PC-3 (cell line): ENCODE data around the gene KRT3. TPM values are rescaled to one million over a fixed set of nuclear protein-coding genes. Genes with fewer than 3 reads are reported as not detected.

Experiments used
- ATAC-seq: fragments of 200-7000 bp; cut with Tn5 transposase; 2 replicates; pipeline ENCODE4 v1.9.1; 2020; ENCODE audit warnings: mild to moderate bottlenecking, moderate library complexity
- BruUV-seq: library from RNA; stranded (reverse); fragments of 400-500 nt; replicated peaks from 2 replicates; lab custom pipeline; 2021; lab: Mats Ljungman, UMichigan
- CTCF ChIA-PET: fragments of 300-600 bp; sonication (Branson Sonifier 250); formaldehyde crosslinking; loops from one replicate; lab custom pipeline; 2022; ENCODE audit warnings: antibody characterized with exemption; lab: Charles Lee
- POLR2A ChIA-PET: fragments of 300-600 bp; sonication (Branson Sonifier 250); formaldehyde crosslinking; loops from one replicate; lab custom pipeline; 2022; ENCODE audit warnings: antibody characterized with exemption; ENCODE audit not compliant: unreplicated experiment; lab: Charles Lee
- DNase-seq: peaks from one replicate; pipeline ENCODE4 v3.0.0-alpha.2; 2015
- H2AFZ ChIP-seq: fragments of 300-600 bp; sonication (generic); 2 replicates; pipeline ENCODE4 v1.6.0; 2016; ENCODE audit warnings: antibody characterized with exemption, low read length
- H3F3A ChIP-seq: fragments of 300-600 bp; sonication (generic); one replicate; pipeline ENCODE4 v1.6.0; 2017; ENCODE audit warnings: antibody characterized with exemption, low read length, control low read depth, mild to moderate bottlenecking; ENCODE audit not compliant: unreplicated experiment
- H3K27ac ChIP-seq: fragments of 300-600 bp; sonication (generic); 2 replicates; pipeline ENCODE4 v1.5.1; 2016; ENCODE audit warnings: mild to moderate bottlenecking, low read length
- H3K27me3 ChIP-seq: fragments of 300-600 bp; sonication (generic); 2 replicates; pipeline ENCODE4 v1.6.1; 2016; ENCODE audit warnings: low read length, mixed read lengths
- H3K36me3 ChIP-seq: fragments of 300-600 bp; sonication (generic); 2 replicates; pipeline ENCODE4 v1.6.1; 2016; ENCODE audit warnings: low read depth, mixed run types, low read length, mixed read lengths
- H3K4me1 ChIP-seq: fragments of 300-600 bp; sonication (generic); 2 replicates; pipeline ENCODE4 v1.5.1; 2016; ENCODE audit warnings: low read length; ENCODE audit not compliant: insufficient read depth
- H3K4me2 ChIP-seq: fragments of 300-600 bp; sonication (generic); 2 replicates; pipeline ENCODE4 v1.6.0; 2016; ENCODE audit warnings: low read length
- H3K4me3 ChIP-seq: fragments of 300-600 bp; sonication (generic); 2 replicates; pipeline ENCODE4 v1.5.1; 2016; ENCODE audit warnings: mild to moderate bottlenecking, low read length, mixed read lengths
- H3K79me2 ChIP-seq: fragments of 300-600 bp; sonication (generic); 2 replicates; pipeline ENCODE4 v1.6.1; 2017; ENCODE audit warnings: low read length, mixed read lengths
- H3K9ac ChIP-seq: fragments of 300-600 bp; sonication (generic); 2 replicates; pipeline ENCODE4 v1.6.0; 2016; ENCODE audit warnings: mild to moderate bottlenecking, low read length
- H3K9me2 ChIP-seq: fragments of 300-600 bp; sonication (generic); replicated peaks from 2 replicates; pipeline ENCODE4 v1.6.1; 2016; ENCODE audit warnings: mixed run types, low read length, mixed read lengths
- H3K9me3 ChIP-seq: fragments of 300-600 bp; sonication (generic); 2 replicates; pipeline ENCODE4 v1.6.1; 2016; ENCODE audit warnings: low read length, mixed read lengths
- H4K20me1 ChIP-seq: fragments of 300-600 bp; sonication (generic); 2 replicates; pipeline ENCODE4 v1.6.1; 2016; ENCODE audit warnings: low read length, mixed read lengths
- EZH2 ChIP-seq: fragments of 300-600 bp; sonication (generic); IDR thresholded peaks from one replicate; pipeline ENCODE4 v1.6.1; 2017; ENCODE audit warnings: antibody characterized with exemption, mild to moderate bottlenecking, low read length; ENCODE audit not compliant: unreplicated experiment
- EZH2phosphoT487 ChIP-seq: fragments of 300-600 bp; sonication (generic); IDR thresholded peaks from 2 replicates; pipeline ENCODE4 v1.6.1; 2018; ENCODE audit warnings: mild to moderate bottlenecking, antibody characterized with exemption, low read length, borderline replicate concordance
- intact Hi-C: fragments of 100-400 bp; cut with micrococcal nuclease; formaldehyde crosslinking; loops from 2 replicates; pipeline ENCODE4 v1.9.0; 2023
- total RNA-seq: library from RNA; depleted of rRNA; stranded (reverse); fragments of >200 nt; gene quantifications from 2 replicates; pipeline ENCODE4 v1.2.3, GENCODE V29; 2014
- TF ChIP-seq, protein P1 (sequence below): fragments of 300-600 bp; sonication (generic); conservative IDR thresholded peaks from 2 replicates; pipeline ENCODE4 v1.5.1; 2017; ENCODE audit warnings: antibody characterized with exemption, low read depth, mild to moderate bottlenecking, low read length

Gene KRT3
- total RNA-seq, 1 experiment from 2014 or later: 0.33 TPM

DNA sequence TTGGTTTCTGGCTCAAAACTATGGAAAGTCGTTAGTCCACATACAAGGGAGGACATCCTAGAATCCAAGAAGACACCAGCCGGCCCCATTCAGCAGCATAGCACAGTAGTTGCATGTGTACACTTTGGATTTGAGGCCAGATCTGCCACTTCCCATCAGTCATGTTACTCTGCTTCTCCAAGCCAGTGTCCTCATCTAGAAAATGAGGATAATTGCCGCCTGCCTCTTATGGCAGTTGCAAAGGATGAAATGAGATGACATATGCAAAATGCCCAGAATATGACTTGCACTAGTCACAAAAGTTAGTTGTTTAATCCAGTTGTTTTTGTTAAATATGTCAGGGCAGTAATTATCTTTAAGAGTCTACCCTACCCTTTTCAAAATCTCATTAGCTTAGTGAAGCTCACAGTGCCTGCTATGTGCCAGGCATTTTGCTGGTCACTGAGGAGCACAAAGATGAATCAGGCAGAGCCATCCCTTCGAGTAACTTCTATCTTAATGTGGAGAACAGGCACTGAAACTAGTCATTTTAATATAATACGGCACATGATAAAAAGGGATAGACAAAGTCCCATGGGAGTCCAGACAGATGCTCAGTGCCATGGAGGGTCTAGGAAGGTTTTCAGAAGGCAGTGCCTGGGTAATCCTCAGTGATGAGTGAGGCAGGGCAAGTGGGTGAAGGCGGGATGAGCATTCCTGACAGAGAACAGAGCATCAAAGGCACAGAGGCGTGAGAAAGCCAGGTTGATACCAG lies 12.2 kb downstream of the KRT3 start:
- BruUV-seq: no TSS peak
- H3K4me2 ChIP-seq: no peak overlapping the region
- H3K9me3 ChIP-seq: no peaks in the 10 kb centered on the region
- CTCF ChIA-PET: no interaction called here
- DNase-seq: no peak
- H3K4me3 ChIP-seq: no peak overlapping the region
- H3K4me1 ChIP-seq: no peaks in the 10 kb centered on the region
- H3F3A ChIP-seq: no peaks in the 10 kb centered on the region
- no peak overlapping the region for H3K9ac ChIP-seq
- H3K9me2 ChIP-seq: no peaks in the 10 kb centered on the region
- POLR2A ChIA-PET: no interaction called here
- no peak for ATAC-seq
- H2AFZ ChIP-seq: no peak overlapping the region
- no peaks in the 10 kb centered on the region for H4K20me1 ChIP-seq
- H3K27me3 ChIP-seq: peaks cover 16% of the 10 kb centered on the region; the same call in 1 of the 2 replicates
- no peaks in the 10 kb centered on the region for H3K36me3 ChIP-seq
- TF ChIP-seq EZH2phosphoT487 (no peak), EZH2 (no peak)
- TF ChIP-seq, protein P1, sequence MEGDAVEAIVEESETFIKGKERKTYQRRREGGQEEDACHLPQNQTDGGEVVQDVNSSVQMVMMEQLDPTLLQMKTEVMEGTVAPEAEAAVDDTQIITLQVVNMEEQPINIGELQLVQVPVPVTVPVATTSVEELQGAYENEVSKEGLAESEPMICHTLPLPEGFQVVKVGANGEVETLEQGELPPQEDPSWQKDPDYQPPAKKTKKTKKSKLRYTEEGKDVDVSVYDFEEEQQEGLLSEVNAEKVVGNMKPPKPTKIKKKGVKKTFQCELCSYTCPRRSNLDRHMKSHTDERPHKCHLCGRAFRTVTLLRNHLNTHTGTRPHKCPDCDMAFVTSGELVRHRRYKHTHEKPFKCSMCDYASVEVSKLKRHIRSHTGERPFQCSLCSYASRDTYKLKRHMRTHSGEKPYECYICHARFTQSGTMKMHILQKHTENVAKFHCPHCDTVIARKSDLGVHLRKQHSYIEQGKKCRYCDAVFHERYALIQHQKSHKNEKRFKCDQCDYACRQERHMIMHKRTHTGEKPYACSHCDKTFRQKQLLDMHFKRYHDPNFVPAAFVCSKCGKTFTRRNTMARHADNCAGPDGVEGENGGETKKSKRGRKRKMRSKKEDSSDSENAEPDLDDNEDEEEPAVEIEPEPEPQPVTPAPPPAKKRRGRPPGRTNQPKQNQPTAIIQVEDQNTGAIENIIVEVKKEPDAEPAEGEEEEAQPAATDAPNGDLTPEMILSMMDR: no peak
- intact Hi-C loops: no loop called here
- H3K27ac ChIP-seq: no peak overlapping the region
- no peaks in the 10 kb centered on the region for H3K79me2 ChIP-seq

DNA sequence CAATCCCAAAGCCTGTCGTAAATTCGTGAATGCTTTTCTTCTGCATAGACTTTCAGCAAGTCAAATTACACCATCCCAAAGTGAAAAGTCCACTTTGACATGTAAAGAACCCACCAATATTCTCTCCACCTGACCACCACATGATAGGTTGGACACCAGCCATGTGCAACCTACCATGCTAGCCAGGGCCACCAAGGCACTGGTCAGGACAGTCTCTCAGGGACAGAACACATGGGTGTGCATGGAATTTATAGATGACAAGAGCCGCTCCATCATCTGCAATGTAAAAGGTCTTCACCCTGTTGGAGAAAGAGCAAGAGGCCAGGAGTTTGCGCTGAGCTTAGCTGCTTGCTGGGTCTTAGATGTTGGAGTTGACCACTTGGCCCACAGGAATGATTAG lies 13.4 kb downstream of the KRT3 start:
- Histone ChIP-seq H3K4me1 (no peaks in the 10 kb centered on the region), H3K4me2 (no peak overlapping the region), H3F3A (no peaks in the 10 kb centered on the region), H3K9me2 (no peaks in the 10 kb centered on the region), H3K4me3 (no peak overlapping the region), H3K9me3 (no peaks in the 10 kb centered on the region), H3K27me3 (peaks cover 16% of the 10 kb centered on the region; the same call in 1 of the 2 replicates), H3K9ac (no peak overlapping the region), H3K36me3 (no peaks in the 10 kb centered on the region), H4K20me1 (no peaks in the 10 kb centered on the region), H3K27ac (no peak overlapping the region), H3K79me2 (no peaks in the 10 kb centered on the region), H2AFZ (no peak overlapping the region)
- ChIA-PET POLR2A (no interaction called here), CTCF (no interaction called here)
- ATAC-seq (no peak), DNase-seq (no peak)
- intact Hi-C loops: no loop called here
- TF ChIP-seq, protein P1: no peak
- no peak for TF ChIP-seq EZH2phosphoT487
- BruUV-seq: no TSS peak

DNA sequence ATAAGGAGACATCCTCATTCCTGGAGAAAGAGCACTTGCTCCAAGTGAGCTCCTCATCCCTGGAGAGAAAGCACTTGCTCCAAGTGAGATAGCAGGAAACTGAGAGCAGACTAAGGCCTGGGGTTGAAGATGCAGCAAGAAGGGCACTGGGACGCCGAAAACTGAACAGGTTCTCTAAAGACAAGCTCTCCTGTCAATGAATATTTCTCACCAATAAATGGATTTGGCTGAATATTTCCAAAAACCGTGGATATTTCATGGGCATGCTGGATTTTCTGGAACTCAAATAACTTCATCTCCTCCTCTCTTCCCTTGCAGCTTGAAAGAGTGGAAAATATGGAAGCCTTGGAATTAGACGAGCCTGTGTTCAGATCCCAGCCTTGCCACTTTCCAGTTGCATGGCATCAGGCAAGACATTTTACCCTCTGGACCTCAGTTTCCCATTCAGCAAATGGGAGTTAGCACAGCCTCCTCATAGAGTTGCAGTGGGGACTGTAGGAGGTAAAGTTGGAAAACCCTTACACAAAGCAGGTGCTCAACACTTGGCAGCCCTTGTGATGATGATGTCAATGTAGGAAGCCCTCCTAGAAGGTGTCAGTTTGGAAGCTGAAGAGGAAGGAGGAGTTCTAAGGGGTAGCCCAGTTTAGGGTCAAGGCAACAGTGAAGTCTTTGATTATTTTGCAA lies 14.4 kb downstream of the KRT3 start:
- Histone ChIP-seq H3K4me2 (no peak overlapping the region), H2AFZ (no peak overlapping the region), H3K9ac (no peak overlapping the region), H3K27ac (no peak overlapping the region), H4K20me1 (no peaks in the 10 kb centered on the region), H3K4me1 (no peaks in the 10 kb centered on the region), H3K9me2 (no peaks in the 10 kb centered on the region), H3K4me3 (no peak overlapping the region), H3K79me2 (no peaks in the 10 kb centered on the region), H3F3A (no peaks in the 10 kb centered on the region), H3K36me3 (no peaks in the 10 kb centered on the region), H3K27me3 (peaks cover 16% of the 10 kb centered on the region; the same call in 1 of the 2 replicates), H3K9me3 (no peaks in the 10 kb centered on the region)
- POLR2A ChIA-PET: no interaction called here
- ATAC-seq (no peak), DNase-seq (no peak)
- no TSS peak for BruUV-seq
- intact Hi-C loops: no loop called here
- no peak for TF ChIP-seq EZH2phosphoT487
- TF ChIP-seq, protein P1: no peak
- no peak for TF ChIP-seq EZH2
- CTCF ChIA-PET: interaction anchor here (0.6 kb wide), 1 partner anchor 1403 kb away, joined by 3 read pairs; no protein-coding TSS in a partner anchor
